Testis (tissue), 2 donors: ENCODE results near the gene SMARCD2.

ENCODE experiments used
- CTCF ChIP-seq, 3 experiments: fragments of 450-650 bp in 2 of 3; fragments of 200-600 bp in 1 of 3; sonication (generic) in 1 of 3; IDR thresholded peaks; one replicate each; pipeline ENCODE4 v1.5.1; 2016 to 2019; ENCODE audit warnings: antibody characterized with exemption in 3 of 3, mild to moderate bottlenecking in 2 of 3, moderate library complexity in 1 of 3
- POLR2A ChIP-seq: fragments of 450-650 bp; IDR thresholded peaks from one replicate; pipeline ENCODE4 v1.6.1; 2017; ENCODE audit warnings: antibody characterized with exemption, mild to moderate bottlenecking, moderate library complexity

- TF ChIP-seq CTCF (IDR thresholded peaks at IDR 0.05): no peak
- no peak for TF ChIP-seq POLR2A
Observed at GRCh38 chr17:63828936-63829335, 13.5 kb downstream of the SMARCD2 start.
